Stromal cell of bone marrow (primary cell): Measurements from ENCODE around the gene HOXC10.

Experiments used
- DNase-seq: peaks from one replicate; pipeline ENCODE4 v3.0.0-alpha.2; 2012; ENCODE audit warnings: low read depth

Gene HOXC10

DNA sequence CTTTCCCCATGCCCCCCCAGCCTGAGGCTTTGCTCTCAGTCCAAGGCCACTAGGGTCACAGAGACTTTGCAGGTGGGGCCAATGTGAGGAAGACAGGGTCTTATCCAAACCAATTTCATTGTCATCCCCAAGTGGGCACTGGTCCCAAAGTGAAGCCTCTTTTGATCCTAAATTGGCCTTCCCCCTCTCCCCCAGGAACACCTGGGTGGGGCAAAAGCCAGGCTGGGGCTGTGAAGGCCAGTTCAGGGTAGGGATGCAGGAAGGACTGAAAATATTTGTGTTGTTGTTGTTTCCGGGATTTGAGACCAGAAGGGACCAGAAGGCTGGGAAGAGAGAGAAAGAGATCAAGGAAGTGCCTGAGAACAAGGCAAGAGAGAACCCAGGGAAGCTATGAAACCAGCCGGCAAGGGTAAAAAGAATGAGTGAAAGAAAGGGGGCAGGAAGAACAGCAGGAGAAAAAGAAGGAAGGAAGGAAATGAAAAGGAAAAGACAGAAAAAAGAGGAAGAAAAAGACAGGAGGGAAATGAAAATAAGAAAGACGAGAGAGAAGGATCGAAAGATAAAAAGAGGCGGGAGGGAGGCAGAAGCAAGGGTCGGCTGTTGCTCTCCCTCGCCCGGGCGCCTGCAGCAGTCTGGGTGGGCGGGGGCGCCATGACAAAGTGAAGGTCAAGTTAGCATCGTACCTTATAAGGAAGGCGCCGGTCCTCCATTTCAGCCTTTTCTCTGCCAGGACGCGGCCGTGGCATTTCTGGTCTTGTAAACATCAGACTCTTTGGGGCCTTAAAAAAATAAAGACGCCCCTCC, 19.5 kb upstream of the HOXC10 start:
- no peak for DNase-seq

DNA sequence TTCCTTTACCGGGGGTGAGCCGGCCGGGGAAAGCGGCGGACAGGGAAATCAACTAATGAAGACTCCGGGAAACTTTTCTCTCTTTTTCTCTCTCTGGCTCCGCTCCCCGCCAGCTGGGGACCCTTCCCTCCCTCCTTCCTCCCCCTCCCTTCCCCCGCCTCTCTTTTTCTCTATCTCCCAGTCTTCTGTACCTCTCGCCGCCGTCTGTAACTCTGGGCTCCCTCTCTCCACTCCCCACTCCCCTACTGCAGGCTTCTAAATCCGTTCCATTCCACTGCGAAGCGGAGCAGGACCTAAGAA, 18.9 kb upstream of the HOXC10 start:
- DNase-seq = no peak

DNA sequence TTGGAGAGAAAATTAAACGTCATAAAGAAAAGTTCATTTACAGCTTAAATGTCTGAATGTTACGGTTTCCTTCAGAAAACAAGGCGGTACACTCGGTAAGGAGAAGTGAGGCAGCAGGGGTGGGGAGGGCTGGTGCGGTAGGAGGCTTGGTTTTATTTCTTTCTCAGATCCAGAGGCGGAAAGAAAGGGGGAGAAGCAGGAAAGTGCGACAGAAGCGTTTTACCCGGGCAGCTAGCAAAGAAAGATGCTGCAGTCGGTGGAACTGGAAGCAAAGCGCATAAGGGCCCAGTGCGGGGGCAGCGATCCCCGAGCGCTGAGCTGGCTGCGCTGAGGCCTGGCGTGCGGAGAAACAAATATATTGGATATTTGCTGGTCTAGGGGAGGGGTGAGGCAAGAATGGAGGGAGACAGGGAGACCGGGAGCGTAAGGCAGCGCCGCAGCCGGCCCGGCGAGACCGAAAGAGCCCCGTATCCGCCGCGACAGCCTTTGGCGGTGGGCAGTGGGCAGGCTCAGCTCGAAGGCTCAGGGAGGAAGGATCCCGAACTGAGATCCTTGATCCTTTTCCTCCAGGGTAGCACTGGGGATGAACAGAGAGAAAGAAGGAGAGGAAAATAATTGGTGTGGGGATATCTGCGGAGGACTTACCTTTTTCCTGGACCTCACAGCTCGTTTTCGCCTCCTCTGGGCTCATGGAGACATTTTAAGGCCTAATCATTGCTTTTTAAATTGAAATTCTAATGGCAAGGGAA, 18.4 kb upstream of the HOXC10 start:
- no peak for DNase-seq

DNA sequence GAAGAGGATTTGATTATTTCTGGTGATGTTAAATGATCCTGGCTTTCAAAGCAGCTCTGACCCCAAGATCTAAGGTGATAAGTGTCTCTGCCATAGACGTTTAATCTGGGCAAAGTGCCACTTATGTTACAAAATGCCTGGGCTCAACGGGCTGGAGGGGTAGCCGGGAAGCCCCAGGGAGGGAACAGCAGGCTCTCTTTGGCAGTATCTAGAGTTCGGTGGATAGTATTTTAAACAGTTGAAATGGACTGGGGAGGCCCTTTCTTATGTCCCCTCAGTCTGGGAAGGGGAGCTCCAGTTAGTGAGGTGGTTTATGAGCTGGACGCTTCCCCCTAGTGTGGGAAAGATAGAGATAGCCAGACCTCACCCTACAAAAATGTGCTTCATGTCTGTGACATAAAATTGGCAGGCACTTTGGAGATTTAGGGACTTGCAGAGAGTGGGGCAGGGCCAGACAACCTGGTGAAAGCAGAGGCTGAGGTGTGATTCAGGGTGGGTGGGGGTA, 17.5 kb upstream of the HOXC10 start:
- DNase-seq = no peak

DNA sequence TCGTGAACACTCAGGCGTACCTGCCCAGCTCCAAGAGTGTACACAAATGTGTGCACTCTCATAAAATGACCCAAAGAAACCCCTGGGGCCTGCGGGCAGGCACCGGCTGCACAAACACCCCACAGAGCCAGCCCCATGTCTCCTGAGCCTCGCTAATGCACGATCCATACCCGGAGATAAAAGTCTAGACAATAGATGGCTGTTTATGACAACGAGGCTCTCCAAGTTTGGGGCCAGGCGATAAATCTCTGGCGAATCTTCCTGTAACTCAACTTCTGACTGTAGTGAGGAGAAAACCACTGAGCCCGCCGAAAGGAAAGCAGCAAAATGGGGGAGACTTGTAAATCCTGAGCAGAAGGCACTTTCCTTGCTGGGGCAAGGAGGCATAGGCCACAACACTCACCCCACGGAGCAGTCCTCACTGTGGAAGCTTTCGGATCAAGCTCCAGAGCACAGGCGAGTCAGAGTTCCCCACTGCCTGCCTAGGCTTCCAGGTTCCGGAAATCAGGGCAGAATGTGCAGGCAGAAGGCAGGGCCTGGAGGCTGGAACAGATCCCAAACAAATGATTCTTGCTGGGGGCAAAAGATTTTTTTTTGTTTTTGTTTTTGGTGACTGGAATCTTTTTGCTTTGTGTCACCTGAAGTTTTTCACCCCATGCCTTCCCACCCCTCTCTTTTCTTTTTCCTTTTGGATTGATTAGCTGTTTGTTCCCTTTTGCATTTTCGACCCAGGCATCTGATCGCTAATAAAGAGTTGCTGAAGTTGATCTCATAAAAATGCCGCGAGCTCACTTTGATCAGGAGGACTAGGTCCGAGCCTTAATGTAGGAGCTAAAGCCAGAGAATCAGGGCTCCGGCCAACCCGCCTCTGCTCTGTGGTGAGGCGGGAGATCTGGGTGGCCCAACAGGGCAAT, 16.5 kb upstream of the HOXC10 start:
- no peak for DNase-seq

DNA sequence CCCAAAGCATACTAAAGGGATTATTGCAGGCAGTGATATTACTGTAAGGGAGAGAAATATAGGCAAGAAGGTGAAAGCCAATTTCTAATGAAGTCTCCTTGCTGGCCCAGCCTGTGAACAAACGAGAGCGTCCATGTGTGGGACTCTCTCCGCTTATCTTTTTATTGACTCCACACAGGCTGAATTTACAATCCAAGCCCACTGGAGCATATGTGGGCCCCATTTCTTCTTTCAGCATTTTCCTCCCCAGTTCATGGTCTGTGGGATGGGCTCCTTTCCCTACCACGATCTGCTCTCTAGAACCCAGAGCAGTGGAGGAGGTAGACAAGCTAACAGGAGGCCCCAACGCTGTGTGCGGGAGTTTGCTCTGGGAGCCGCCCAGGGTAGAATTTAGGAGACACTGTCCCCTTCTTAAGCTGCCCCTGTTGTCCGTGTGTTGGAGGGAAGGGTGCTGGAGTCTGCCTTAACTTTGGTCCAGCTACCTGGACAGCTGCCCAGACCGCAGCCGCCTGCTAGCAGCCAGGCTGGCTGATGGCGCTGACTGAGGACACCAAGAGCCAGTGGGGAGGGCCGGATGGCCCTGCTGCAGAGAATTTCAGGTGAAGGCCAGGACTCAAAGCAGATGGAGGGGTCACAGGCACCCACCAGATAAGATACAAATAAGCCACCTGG, 15.2 kb upstream of the HOXC10 start:
- DNase-seq = no peak

DNA sequence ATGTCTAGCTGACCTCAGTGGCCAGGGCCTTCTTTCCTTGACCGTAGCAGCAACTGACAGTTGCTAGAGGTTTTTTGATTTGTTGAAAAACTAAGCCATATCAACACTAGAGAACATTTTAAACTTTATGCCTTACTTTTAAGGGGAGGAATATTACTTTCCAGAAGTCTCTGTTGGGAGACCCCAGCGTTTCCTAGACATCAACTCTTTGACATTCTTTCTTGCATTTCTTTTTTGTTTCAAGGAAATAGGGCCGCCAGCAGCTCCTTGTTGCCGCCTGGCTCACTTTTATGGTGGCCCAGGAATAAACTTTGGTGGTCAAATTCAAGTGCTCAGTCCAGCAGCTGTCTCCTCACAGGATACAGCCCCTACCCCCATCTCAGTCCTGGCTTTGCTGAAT, 14.5 kb upstream of the HOXC10 start:
- no peak for DNase-seq

DNA sequence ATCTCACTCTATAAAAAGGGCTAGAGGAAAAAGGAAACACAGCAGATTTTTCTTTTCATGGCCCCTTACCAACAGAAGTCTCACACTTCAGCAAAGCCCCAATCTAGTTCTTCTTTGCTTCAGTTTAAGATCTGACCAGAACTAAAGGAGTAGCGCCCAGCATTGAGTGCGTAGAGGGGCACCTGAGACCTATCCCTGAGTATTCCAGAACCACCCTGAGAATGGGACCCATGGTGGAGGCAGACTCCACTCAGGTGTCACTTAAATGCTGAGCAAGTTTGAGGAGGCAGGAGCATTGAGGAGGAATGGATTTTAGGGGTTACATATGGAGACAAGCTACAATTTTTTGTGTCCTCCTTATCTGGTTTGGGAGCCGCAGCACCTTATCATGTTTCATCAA, 13.8 kb upstream of the HOXC10 start:
- DNase-seq = no peak

DNA sequence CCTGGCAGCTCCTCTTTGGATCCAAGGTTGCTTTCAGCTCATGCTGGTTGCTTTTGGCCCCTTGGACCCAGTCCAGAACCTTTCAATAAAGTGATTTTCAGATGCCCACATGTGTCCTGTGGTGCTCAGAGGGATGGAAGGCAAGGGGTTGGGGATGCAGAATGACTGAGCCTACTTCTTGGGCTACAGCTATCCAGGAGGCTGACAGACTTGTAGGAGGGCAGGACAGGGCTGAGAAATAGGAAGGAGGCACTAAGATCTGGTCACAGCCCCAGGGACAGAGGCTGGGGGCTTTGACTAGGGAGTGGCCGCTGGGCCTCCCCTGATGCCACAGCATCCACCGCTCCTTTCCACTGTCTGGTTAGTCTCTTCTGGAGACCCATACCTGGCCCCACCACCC, 13.3 kb upstream of the HOXC10 start:
- no peak for DNase-seq

DNA sequence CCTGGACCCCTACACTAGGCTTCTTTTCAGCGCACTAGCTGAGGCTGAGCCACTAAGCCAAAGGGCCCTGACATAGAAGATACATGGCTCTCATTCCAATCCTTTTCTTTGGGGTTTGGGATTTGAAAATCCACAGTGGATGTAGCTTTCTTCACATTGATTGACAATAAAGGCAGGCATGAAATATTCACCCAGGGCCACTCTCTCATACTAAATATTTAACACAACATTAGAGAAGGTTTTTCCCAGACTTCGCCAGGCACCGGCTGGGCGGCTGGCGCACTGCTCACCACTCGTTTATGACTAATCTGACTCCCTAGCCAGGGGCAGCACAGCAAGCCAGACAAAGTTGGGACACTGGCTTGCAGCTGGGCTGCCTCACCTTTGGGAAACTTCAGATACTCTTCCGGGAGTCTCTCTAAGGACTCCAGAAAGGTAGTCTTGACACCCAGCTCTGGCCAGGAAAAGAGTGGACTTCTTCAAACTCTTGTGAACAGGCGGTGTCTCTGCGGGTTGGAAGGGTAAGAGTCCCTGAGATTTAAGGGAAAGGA, 12.7 kb upstream of the HOXC10 start:
- no peak for DNase-seq

DNA sequence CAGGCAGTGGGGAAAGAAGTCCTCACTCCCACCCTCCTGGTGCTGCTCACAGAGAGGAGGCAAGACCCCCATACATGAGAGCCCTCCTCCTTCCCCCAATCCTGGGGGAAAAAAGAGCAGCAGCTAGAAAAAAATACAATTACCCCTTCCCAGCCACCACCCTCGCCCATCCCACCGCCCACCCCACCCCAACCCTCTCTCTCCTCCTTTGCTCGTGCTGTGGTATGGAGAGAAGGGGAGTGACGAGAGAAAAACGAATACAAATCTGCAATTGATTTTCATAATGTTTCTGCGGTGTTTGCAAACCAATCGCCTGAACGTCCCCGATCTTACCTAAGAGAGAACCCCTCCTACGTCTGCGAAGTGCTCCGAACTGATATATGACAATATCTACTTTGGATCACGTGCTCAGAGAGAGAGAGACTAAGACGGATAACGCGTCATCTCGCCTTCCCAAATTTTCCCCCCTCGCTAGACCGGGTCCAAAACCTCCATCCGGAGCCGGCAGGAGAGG, 12.2 kb upstream of the HOXC10 start, which contains the start of gene HOXC11:
HOXC11 (plus strand) TSS at position 405 of the 514 bp plus-strand sequence. CDS start 116 bp downstream, outside the sequence.
- no peak for DNase-seq

DNA sequence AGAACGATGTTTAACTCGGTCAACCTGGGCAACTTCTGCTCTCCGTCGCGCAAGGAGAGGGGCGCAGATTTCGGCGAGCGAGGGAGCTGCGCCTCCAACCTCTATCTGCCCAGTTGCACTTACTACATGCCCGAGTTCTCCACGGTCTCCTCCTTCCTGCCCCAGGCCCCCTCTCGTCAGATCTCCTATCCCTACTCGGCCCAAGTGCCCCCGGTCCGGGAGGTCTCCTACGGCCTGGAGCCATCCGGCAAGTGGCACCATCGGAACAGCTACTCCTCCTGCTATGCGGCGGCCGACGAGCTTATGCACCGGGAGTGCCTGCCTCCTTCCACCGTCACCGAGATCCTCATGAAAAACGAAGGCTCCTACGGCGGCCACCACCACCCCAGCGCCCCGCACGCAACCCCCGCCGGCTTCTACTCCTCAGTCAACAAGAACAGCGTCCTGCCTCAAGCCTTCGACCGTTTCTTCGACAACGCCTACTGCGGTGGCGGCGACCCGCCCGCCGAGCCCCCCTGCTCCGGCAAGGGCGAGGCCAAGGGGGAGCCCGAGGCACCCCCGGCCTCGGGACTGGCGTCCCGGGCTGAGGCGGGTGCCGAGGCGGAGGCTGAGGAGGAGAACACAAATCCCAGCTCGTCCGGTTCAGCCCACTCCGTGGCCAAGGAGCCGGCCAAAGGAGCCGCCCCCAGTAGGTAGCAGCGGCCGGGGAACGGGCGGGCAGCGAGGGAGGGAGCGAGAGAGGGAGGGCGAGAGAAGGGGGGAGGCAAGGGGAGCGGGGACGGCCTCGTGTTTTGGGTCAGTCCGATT, 11.5 kb upstream of the HOXC10 start:
- no peak for DNase-seq

DNA sequence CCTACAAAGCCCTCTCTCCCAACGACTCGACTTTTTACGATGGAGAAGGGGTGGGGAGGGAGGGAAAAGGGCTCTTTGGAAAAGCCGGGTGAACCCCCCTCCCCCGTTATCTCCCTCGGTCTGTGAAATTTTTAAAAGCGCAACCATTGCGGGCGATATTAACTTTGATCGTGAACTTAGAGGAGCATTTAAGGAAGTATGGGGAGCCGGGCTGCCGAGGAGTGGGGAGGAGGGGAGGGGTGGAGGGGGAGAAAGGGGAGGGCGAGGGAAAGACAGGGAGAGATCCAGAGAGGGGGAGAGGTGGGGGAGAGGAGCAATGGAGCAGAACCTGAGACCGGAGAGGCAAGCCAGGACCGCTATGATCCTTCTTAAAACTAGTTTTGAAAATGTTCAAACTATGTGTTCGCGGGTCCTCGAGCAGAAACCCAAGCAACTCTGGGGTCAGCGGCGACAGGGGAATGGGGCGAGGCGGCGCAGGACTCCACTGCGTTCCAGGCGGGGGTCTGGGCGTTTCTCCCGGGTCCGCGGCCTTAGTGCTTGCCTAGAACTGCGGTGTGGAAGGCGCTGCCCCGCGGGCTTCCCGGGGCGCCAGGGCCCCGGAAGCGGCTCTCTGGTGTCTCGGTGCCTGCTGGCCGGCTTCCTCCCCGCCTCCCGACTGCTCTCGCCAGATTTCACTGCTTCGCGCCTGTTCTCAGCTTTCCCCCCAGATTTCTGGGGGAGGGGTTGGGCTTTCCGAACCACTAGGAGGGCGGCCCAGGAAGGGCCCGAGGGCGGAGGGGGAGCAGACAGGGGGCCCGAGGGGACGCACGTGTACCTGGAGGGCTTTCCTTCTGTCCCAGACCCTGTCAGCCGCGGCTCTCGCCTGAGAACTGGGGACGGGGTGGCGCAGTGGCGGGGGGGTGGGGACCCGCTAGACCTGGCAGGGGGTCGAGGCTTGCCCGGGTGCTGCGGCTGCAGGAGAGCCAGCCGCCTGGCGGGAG, 10.6 kb upstream of the HOXC10 start, which contains the start of gene HOTAIR:
HOTAIR (minus strand) TSS at position 871 of the 980 bp plus-strand sequence.
- no peak for DNase-seq

DNA sequence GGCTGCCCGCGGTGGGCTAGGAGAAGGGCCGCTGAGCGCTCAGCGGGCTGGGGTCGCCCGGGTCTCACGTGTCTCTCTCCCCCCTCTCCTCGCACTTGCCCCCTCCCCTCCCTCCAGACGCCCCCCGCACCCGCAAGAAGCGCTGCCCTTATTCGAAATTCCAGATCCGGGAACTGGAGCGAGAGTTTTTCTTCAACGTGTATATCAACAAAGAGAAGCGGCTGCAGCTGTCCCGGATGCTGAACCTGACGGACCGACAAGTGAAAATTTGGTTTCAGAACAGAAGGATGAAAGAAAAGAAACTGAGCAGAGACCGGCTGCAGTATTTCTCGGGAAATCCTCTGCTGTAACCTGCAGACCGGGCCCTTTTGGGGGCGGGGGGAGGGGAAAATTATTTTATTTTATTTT, 9.9 kb upstream of the HOXC10 start:
- DNase-seq = no peak

DNA sequence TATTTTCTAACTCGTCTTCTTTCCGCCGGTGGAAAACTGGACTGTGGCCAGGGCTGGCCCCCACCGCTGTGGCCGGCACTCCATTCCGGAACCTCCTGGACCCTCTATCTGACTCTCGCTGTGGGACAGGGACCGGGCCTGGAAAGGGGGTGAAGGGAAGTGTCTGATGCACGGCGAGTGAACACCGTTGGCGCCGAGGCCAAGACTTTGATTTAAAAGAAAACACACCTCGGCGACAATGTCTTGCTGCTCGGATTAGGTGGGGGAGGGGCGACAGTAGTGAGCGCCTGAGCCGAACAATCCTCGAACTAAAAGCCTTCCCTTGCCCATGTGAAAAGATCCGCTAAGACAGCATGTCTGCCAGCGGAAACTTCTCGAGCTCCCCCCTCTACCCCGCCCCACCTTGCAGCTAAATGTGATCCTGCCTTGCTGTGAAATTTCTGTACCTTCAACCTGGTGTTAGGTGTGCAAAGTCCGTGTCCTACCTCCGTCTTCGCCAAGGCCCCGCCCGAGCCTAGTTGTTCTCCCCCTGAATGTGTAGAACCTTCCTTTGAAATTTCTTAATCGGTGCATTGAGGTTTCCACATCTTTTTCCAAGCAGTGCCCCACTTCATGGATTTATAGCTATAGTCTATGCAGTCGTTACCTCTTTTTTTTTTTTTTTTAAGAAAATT, 9.3 kb upstream of the HOXC10 start:
- no peak for DNase-seq

DNA sequence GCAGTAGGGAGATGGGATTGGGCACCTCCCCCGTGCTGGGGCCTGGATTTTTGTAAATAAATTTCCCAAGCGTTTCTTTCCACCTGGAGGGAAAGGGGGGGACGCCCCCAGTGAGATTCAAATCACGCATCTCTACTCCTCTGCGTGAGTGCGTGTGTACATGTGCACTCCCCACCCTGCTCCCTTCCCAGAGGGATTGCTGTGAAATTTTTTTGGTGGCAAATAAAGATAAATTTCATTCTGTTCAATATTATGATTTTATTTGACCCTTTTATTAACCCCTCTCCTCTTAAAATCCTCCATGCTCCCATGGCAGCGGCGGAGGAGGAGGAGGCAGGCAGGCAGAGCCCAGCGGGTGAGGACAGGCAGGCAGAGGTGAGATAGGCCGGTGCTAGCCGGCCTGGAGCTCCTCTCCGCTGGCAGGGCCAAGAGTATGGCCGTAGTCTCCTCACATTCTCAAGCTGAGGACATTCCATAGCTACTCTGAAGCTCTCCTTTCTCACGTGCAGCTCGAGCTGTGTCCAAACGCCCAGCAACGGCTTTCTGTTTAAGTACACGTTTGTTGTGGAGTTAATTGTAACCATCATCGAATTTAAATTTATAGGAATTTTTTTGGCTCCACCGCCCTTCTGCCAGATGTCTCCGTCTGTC, 8.6 kb upstream of the HOXC10 start:
- DNase-seq = no peak

DNA sequence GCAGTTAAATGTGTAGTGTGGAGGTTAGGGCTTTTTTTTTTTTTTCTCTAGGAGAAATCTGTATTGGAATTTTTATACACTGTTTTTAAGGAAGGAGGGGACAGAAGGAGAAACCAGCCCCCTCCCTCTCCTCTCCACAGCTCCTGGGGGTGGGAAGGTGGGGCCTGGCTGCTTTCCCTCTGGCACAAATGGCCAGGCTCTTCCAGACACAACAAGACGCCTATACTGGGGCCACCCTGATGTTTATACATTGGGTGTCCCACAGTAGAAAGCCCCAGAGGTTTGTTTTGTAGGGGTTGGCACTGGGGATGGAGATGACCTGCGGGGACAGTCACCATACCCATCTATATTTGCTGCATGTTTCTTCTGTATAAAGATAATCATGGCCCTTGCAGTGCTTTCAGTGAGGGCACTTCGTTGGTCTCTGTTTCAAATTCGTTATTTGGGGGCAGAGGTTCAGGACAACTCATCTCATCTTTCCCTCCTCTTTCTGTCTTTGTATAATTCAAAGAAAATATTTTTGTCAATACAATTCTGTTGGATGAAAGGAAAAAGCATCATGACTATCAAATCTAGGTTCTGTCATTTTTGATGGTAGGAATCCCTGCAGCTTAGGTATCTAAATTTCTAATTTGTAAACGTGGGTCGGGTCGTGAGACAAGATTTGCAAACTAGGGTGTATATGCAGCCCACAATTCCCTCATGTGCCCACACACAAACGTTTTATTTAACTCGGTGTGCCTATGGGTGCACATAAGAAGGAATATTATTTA, 7.9 kb upstream of the HOXC10 start:
- DNase-seq = no peak
